ENCODE measurements around the gene DRAXIN. TPM values are rescaled to one million over a fixed set of nuclear protein-coding genes. Genes with fewer than 3 reads are reported as not detected.

Gene DRAXIN
- total RNA-seq, 1 donor from 2014 or later = 0.59 TPM

DNA sequence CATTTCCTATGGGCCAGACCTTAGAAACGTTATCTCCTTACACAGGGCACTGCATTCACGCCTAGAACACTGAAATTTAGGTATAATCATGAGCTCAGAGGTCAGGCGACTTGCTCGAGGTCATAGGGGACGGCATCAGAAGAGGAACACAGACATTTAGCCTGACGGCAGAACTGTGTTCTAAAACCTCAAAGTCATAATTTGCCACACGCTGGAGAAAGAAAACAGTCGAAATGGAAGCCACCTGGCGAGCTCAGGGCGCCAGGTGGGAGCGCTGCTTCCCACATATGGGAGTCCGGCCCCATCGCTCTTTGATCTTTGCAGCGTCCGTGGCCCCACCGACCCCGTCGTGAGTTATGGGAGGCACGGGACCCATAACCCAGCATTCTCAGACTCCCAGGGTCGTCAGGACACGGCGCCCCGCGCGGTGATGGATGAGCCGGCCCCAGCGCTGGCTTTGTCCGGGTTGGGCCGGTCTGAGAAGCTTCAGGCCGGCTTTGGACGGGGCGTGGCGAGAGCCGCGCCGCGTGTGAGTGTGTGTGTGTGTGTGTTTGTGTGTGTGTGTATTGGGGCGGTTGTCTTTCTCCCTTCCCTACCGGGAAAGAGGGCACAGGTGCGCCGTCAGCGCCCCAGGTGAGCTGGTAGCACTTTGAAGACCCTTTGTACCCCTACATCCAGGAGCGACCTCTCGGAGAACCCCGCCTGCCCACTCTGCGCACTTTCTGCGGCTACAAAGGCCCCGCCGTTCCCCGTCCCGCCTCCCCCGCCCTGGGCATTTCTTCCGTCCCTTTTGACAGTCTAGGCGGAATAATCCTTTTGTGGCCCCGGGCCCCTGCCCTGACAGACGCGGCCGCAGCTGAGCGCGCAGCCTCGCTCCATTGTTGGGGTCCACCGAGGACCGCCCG, 861 bp upstream of the DRAXIN start:
- no peak for DNase-seq

DNA sequence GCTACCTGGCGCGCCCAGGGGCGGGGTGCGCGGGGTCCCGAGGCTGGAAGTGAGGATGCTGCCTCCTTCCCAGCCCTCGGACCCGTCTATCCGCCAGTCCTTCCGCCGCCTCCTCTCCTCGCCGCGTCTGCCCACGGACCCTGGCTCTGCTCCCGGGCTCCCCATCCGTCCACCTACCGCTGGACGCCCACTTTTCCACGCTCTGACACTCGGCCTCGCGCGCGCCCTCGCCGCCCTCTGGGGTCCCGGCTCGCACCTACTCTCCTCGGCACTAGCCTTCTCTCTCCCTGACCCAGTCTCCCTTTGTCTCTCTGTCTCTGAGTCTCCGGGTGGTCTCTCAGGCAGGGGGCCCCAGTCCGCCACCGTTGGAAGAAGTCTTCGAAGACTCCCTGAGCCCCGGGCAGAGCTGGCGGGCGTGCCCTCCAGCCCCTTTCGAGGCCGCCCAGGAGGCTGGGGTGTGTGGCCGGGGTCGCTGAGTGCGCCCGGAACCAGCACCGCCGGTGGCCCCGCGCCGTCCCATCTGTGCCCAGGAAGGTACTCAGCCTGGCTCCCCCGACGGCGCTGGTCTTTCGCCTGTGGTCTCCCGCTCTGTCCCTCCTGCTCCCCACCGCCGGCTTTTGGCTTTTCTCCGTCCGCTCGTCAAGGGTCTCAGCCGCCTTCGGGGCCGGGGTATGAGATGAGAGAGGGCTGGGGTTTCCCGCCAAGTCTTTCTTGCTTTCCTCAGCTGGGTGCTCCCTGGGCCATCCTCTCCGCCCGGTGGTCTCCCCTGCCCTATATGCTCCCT, 610 bp downstream of the DRAXIN start:
- no peak for DNase-seq

GRCh38 chr1:11693024-11693590, 1.6 kb downstream of the DRAXIN start:
- no peak for DNase-seq

DNA sequence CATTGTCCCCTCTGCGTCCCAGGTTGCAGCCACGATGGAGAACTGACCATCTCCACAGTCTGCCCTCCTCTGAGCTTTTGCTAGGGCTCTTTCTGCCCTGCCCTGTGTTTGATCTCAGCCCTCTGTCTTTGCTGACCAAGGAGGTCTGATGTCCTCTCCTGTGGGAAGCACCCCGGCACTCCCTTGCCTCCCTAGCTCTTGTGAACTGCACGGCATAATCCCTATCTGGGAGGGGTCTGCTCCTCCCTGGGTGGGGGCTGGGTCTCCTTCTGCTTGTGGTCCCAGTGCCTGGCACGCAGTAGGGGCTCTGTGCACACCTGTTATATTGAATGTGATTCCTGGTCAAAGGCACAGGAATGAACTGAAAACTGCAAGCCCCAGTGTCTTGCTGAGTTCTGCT, 2.4 kb downstream of the DRAXIN start:
- DNase-seq = no peak

GRCh38 chr1:11695861-11696260, 4.4 kb downstream of the DRAXIN start:
- no peak for DNase-seq

DNA sequence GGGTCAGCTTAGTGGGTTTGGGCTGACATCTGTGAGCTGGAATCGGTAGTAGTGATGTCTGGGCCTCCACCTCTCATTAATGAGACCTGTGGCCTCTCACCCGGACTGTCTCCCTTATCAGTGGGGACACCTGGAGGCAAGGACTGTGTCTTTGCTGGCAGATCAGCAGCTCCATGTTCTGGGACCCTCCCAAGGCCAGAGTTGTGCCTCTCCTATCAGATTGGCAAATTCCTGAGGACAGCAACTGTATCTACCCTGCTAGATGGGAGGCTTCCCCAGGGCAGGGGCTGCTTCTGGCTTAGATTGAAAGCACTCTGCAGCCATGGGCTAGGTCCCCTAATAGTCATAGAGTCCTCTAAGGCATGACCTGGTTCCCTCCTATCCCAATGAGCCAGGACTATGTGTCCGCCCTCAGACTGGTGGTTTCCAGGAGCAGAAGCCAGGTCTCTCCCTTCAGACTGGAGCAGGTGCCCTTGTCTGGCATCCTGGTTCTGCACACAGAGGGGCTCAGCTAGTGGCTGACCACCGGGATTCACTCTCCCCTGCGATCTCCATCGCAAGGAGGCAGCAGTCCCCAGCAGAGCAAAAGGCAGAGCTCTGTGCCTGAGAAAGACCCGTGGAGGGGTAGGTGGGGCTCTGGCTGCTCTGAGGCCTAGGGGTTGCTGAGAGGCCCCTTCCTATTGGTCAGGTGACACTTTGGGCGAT, 5.8 kb downstream of the DRAXIN start:
- no peak for DNase-seq

GRCh38 chr1:11697893-11698210, 6.3 kb downstream of the DRAXIN start:
- DNase-seq = no peak

DNA sequence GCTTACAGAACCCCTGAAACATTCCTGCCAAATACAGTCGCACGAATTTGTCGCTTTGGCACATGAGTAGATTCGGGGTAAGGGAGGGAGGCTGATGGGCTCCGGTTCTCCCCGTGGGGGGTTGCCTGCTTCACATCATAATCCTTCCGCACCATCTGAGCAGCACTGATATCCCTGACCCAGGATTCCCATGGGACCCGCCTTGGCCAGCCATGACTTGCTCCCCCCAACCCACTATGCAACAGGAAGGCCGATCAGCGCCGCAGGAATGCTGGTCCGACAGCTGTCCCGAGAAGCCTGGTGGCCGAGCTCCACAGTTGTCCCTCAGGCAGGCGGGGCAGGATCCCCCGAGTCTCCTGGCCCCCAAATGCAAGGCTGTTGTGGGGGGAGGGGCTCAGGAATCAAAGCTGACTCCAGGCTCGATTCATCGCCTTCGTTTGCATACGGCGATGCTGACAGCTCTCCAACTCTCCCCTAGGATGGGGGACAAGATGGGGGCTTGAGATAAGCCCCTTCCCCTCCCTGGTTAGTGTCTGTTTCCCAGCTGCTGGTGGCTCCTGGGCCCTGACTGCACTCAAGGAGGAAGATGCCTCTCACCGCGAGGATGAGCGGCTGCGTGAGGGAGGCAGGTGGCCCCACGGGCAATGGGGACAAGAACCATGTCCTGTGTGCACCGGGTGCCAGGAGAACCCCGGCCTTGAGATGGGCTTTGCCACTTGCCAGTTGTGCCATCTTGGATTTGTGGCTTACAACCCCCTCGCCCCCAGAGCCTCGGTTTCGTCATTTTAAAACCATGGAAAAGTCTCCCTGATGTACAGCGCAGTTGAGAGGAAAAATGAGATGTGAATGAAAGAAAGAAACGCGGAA, 9.3 kb downstream of the DRAXIN start:
- DNase-seq = no peak

DNA sequence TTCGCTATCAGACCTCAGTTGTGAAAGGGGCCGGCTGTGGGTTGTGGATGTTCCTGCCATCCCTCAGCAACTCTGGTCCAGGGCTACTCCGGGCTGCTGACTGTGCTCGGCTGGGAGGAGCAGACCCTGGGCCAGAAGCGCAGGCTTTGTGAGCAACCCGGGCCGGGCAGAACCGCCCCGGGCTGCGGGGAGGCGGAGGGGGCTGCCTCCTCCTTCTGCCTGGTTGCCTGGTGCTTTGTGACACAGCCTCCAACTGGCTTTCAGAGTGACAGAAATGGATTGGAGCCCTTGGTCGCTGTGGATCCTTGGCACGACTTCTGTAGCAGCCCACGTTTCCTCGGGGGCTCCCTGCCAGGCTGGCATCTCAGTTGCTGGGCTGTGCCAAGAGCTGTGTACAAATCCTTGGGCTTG, 10.0 kb downstream of the DRAXIN start:
- no peak for DNase-seq

GRCh38 chr1:11701981-11702803, 10.7 kb downstream of the DRAXIN start:
- DNase-seq = no peak

DNA sequence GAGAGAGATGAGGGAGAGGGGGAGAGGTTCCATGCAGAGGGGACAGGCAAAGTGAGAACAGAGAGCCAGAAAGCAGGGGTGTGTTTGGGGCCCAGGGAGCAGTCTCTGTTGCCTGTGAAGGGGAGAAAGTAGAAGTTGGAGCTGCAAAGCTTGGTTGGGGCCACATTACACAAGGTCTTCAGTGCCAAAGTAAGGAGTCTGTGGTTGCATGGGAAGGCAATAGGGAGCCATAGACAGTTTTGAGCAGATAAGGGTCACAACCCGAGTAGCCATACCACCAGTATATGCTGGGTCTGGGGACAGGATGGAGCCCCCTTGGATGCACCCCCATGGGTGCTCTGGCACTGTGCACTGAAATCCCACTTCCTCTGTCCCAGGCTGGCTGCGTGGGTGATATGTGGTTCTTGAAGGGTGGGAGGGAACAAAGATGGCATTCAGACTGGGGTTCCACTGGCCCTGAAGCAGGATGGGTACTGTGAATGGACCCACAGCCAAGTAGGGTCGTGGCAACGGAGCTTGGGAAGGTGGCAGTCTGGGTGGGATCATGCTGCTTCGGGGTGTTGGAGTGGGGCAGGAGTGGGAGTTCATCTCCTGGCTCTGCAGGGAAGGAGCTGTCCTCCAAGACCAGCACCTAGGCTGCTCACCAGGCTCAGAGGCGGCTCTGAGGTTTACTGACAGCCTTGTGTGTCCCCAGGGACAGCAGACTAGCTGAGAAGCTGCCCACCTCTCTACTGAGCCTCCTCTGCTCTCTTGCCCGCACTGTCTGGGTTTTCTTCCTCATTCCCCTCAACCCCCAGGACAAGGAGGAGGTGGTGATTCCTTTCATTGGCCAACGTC, 12.1 kb downstream of the DRAXIN start:
- no peak for DNase-seq

- DNase-seq = no peak
Measured at GRCh38 chr1:11704194-11704529, 12.7 kb downstream of the DRAXIN start.

DNA sequence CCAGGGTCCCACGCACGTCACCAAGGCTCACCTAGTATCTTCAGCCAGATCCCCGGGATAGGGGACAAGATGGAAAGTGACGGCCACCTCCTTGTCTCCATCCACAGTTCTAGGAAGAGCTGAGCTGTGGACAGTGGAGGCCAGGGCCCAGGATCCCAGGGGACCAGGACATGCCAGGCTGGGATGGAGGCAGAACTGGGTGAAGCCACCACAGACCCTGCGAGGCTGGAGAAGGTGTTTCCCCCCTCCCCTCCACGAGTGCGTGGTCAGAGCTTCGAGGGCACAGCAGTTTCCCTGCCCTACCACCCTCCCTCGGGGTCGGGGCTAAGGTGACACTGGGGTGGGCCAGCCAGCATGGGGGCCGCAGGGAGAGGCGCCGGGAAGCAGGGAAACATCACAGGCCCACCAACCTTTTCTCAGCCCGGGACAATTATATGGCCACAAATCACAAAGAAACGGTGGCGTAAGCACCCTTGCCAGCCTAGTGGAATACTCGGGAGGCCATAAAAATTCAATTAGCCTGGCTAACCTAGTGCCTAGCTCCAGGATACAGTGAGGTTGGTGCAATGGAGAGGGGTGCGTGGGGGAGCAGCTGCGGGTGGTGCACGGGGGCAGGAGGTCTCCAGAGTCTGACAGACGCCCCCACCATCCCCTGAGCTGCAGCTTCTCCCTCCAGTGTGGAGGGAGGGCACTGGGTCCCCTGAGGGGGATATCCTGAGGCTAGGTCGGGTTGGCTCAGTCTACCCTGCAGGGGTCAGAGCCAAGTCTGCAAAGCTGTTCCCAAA, 13.4 kb downstream of the DRAXIN start:
- DNase-seq = no peak

DNA sequence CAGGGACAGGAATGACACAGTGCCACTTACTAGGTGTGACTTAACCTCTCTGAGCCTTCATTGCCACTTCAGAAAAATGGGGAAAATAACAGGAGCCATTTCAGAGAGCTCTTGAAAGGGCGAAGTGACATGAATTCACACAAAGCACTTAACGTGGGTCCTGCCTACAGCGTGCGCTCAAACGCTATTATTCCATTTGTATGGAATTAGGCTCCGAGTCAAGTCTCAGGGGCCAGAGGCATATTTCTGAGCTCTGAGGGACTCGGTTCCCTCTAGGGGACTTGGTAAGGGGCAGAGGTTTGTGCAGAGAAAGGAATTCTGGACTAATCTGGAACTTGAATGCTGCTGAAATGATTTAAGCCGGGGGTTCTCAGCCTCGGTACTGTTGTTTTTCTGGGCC, 14.1 kb downstream of the DRAXIN start:
- DNase-seq = no peak

DNA sequence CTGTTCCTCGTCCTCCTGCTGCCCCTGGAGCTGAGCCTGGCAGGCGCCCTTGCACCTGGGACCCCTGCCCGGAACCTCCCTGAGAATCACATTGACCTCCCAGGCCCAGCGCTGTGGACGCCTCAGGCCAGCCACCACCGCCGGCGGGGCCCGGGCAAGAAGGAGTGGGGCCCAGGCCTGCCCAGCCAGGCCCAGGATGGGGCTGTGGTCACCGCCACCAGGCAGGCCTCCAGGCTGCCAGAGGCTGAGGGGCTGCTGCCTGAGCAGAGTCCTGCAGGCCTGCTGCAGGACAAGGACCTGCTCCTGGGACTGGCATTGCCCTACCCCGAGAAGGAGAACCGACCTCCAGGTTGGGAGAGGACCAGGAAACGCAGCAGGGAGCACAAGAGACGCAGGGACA, 14.8 kb downstream of the DRAXIN start:
- no peak for DNase-seq

DNA sequence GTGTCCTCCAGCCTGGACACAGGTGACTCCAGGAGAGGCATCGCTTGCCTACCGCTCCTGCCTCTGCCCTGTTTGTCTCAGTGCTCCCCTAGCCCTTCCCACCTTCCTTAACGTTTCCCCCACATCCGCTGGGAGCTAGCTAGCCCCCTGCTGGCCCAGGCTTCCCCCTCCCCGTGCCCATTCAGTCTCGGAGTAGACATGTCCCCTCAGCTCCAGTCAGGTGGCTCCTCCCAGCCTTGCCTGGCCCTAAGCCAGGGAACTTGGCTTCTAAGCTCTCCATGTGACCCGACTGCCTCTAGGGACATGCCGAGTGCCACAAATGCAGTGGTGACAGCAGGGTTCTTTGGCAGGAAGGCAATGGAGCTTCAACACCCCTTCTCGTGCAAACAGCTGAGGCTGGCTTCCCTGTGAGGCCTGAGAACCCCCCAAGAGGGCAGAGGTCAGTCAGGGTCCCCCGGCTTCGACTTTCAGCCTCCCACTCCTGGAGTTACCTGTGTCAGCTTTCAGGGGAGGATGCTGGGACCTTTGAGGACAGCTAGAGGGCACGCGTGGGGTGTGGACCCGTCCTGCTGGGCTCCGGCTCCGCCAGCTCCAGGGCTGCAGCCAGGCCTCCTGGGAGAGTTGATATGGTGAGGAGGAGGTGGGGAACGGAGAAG, 16.2 kb downstream of the DRAXIN start:
- no peak for DNase-seq

- DNase-seq = no peak
Measured at GRCh38 chr1:11708554-11709350, 17.2 kb downstream of the DRAXIN start.

DNA sequence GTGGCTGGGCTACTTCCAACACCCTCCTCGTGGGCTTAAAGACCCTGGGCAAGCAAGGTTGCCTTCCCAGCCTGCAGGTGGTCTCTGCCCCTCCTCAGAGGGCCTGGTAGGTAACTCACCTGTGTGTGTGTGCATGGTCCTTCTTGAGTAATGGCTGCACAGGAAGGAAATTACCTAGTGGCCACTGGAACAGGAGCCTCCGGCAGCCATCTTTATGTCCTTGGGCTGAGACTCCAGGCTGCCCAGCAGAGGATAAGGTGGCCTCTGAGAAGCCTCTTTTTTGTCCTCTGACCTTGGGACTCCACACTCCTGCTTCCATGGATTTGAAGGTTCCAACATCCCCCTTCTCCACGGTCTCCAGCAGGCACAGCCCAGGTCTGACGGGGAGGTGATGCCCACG, 20.0 kb downstream of the DRAXIN start:
- no peak for DNase-seq
